GM18858 (cell line): ENCODE results near the gene RPS19BP1.
A peak's percentile ranks its signal among the peaks of the same experiment; 100 is the strongest.
"Not testable (repeated sequence)": the region's sequence is repeated elsewhere in the genome, so short reads cannot be mapped to it uniquely, and the experiment has no call there.

ENCODE experiments used
- ATAC-seq: cut with Tn5 transposase; IDR thresholded peaks from one replicate; pipeline ENCODE4 v1.9.1; 2021; ENCODE audit not compliant: unreplicated experiment

RPS19BP1 gene

GRCh38 chr22:39514373-39514973 is 18.1 kb downstream of the RPS19BP1 start:
- ATAC-seq: no peak

- ATAC-seq: no peak
Measured at GRCh38 chr22:39513791-39514190, 18.8 kb downstream of the RPS19BP1 start.

- no peak for ATAC-seq
Measured at GRCh38 chr22:39512026-39512425, 20.5 kb downstream of the RPS19BP1 start.

GRCh38 chr22:39511226-39511625 is 21.3 kb downstream of the RPS19BP1 start:
- ATAC-seq: no peak

GRCh38 chr22:39510529-39511149 is 21.9 kb downstream of the RPS19BP1 start:
- ATAC-seq: no peak

GRCh38 chr22:39508393-39508792 is 24.2 kb downstream of the RPS19BP1 start:
- no peak for ATAC-seq

- ATAC-seq: not testable (repeated sequence)
Measured at GRCh38 chr22:39507021-39507420, 25.5 kb downstream of the RPS19BP1 start.

GRCh38 chr22:39504071-39504470 is 28.5 kb downstream of the RPS19BP1 start:
- no peak for ATAC-seq

- ATAC-seq: no peak
Measured at GRCh38 chr22:39503630-39504029, 28.9 kb downstream of the RPS19BP1 start.

GRCh38 chr22:39502789-39503409 is 29.6 kb downstream of the RPS19BP1 start:
- no peak for ATAC-seq

- ATAC-seq: peak; percentile 79
Measured at GRCh38 chr22:39502109-39502788, 30.3 kb downstream of the RPS19BP1 start, which contains the start of gene MIEF1. Gene MIEF1, plus strand, starts transcription at chr22:39502290. Its CDS starts 9,005 bp downstream, at chr22:39511295.

- ATAC-seq: no peak
Measured at GRCh38 chr22:39501644-39502108, 30.9 kb downstream of the RPS19BP1 start.

GRCh38 chr22:39500101-39500500 is 32.4 kb downstream of the RPS19BP1 start:
- no peak for ATAC-seq

GRCh38 chr22:39498802-39499201 is 33.7 kb downstream of the RPS19BP1 start:
- ATAC-seq: no peak

GRCh38 chr22:39498368-39498767 is 34.2 kb downstream of the RPS19BP1 start:
- no peak for ATAC-seq

- ATAC-seq: no peak
Measured at GRCh38 chr22:39497429-39497828, 35.1 kb downstream of the RPS19BP1 start.

- no peak for ATAC-seq
Measured at GRCh38 chr22:39496131-39496838, 36.3 kb downstream of the RPS19BP1 start.

- ATAC-seq: no peak
Measured at GRCh38 chr22:39494471-39495120, 38.0 kb downstream of the RPS19BP1 start.

GRCh38 chr22:39493759-39494158 is 38.8 kb downstream of the RPS19BP1 start:
- no peak for ATAC-seq

- ATAC-seq: no peak
Measured at GRCh38 chr22:39492186-39492585, 40.4 kb downstream of the RPS19BP1 start.
